HG03565 (cell line): Measurements from ENCODE around the gene HEPHL1.

ENCODE experiments used
- ATAC-seq: cut with Tn5 transposase; IDR thresholded peaks from one replicate; pipeline ENCODE4 v1.9.1; 2021; ENCODE audit warnings: mild to moderate bottlenecking, moderate library complexity; ENCODE audit not compliant: unreplicated experiment

Gene HEPHL1

DNA sequence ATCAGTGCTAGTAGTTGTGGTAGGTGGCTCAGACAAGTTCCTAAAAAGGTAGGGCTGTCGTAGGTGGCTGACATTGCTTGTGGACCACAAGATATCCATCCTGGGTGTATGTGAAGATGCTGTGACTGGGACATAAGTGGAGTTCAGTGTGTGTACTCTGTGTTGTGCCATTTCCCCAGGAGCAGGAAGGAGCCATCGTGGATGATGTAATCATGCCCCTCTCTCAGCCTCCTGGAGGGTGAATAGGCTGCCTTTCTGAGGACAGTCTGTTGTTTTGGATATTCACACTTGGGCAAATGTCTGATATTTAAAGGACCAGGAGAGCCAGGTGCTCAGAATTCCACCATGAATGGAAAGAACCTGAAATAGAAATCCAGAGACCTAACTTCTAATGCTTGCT is 2.7 kb downstream of the HEPHL1 start:
- no peak for ATAC-seq

DNA sequence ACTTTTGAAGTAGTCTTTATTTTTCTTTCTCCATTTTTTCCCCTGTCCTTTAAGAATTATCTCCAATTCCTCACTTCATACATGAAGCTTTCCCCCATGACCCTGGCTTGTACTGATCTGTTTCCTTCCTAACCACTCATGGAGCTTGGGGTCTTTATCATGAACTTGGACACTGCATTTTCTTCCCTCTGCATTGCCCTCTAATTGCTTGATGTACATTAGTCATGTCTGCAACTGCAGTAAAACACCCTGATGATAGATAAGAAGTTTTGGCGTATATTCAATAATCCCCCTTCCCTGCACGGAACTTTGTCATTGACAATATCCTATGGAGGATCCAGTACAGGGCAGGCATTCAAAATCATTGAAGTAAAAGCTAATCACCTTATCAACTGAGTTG is 3.4 kb downstream of the HEPHL1 start:
- ATAC-seq, result no peak

DNA sequence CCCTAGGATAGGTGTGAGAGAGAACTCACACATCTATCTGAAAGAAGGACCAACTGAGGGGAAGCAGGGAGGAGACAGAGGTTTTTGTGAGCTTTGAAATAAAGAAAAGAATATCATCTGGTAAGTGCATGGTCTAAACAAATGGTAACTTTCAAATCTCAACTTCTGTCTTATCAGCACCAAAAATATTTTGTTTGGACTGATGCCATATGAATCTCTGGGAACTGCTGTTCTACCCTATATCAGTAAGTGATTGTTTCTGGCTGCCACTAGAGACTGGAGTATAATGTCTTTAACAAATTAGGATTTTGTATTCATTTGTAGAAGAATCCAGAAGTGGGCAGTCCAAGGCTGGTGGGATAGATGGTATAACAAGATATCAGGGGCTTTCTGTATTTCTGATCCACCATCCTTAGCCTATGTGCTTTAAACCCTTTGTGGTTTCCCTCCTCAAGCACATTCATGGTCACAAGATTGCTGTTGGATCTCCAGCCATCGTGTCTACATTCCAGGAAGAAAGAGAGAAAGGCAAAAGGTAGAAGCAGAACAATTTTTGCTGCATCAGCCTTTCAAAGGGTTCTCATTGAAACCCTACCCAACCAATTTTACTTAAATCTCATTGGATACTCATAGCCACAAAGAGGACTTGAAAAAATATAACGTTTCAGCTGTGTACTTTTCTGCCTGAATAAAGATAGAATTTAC is 4.7 kb downstream of the HEPHL1 start:
- ATAC-seq, result no peak

DNA sequence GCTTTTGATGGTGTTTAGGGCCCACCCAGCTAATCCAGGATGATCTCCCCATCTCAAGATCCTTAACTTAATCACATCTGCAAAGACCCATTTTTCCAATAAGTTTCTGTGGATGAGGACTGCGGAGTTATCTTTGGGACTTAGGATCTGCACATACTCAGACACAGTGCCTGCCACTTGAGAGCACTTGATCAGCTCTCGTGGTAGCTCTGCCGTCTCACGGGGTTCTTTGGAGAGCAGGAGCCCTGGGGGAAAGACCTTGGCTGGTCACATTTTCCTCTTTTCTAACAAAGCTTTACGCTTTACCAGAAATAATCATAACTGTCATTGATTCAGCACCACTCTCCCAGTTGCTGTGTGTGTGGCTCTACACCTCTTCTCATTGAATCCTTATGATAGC is 6.1 kb downstream of the HEPHL1 start:
- ATAC-seq, result no peak

DNA sequence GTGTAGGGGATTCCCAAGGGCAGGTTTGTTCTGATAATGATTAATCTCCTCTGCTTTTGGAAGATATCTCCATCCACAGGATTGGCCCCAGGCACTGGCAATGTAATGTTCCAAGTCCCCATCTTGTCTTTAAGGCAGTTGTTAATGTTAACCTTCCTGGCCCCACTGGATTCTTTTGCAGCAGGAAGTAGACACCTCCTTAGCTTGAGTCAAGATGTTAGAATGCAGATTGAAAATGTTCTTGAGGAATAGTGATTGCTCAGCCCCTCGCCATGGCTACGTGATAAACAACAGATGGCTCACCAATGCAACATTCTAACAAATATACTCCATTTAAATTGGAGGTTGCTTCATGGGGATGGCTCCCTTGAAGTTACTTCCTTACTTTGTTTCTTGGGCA is 7.3 kb downstream of the HEPHL1 start:
- ATAC-seq, result no peak

DNA sequence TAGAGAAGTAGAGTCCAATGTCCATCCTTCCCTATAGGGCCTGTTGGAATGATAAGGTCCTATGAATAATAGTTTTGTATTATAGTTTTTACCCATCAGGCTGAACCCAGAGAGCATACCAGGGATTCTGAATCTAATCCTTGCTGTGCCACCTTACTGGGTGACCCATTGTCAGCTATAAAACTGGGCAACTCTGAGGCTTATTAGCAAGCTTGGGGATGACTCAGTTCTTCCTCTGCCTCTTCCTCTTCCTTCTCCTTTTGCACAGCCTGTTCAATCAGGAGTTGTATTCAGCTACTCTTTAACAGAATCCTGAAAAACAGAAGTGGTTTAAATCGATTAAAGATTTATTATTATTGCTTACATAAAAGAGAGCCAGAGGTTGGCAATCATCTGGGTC is 8.9 kb downstream of the HEPHL1 start:
- ATAC-seq, result no peak

DNA sequence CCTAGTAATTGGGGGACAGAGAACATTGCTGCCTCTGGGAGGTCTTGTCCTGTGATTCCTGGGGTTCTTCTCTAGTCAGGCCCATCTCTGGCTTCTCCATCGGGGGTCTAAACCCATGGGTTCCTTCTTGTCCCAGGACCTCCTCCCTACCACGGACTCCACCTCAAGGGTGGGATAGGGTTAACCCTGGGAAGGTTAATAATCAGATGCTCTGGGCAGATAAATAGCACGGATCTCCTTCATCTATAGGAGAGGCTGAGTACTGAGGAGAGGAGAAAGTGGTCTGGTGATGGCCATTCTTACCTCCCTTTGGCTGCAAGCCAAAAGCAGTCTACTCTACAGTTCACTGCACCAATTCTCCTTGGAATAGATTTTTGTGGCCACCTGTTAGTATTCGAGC is 10.5 kb downstream of the HEPHL1 start:
- ATAC-seq, result no peak

DNA sequence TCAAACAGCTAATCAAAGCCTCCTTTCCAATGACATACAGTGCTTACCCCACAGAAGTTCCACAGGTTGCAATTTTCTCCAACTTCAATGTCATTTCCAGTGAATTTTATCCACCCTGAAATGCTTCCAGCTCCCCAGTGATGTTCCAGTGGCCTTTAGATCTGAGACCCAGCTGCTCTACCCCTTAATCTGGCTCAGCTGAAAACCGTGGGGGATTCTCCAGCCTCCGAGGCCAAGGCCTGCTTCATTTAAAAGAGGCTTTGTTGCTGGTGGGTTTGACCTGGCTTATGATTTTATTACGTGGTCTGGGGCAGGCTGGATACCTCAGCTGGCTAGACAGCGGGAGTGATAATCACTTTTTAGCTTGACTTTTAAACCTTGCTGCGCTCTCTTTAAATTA is 10.9 kb downstream of the HEPHL1 start:
- ATAC-seq, result no peak

DNA sequence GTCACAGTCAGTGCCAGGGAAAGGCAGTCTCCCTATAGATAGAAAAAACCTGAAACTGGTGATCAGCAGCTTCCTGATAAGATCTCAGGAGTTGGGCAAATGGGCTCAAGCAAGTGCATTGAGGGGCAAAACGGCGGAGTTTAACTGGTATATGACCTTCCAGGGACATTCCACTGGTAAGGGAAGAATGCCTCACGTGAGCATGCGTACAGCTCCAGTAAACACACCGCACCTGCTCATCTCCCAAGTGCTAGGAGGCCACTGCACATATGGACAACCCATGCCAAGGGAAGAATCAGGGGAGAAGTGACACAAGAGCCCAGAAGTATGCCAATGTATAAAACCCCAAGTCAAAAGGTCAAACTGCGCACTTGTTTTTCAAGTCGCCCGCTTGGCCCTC is 11.6 kb downstream of the HEPHL1 start:
- no peak for ATAC-seq

DNA sequence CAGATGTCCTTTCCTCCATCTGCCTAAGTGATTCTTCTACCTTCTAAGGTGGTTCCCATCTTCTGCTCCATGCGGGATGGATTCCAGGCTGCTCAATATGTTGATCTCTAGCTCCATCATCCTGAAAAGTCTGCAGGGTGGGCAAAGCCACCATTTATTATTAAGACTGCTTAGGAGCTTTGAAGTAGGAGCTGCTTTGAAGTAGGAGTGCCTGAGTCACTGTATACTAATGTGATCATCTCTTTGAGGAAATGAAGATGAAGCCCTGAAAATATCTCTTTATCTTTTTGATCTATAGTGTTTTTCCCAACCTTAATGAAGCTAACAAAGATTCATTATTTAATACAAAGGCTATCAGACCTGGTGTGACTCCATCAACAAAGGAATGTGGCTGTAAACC is 13.1 kb downstream of the HEPHL1 start:
- ATAC-seq, result no peak

DNA sequence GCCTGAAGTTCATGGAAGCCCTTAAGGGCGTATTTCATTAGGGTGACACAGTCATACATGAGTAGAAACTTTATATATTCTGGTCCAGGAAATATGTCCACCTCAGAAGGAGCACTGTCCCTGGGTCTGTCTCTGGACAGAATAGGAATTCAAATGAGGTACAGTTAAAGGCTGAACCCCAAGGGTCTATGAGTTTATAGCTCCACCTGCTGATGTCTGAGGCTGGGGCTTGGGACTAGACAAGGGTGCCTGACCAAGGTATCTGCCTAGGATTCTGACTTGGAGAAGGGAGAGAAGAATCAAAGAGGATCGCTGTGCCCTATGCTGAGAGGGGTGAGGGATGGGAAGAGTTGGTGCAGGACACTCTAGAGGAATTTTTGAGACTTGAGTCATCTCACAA is 14.9 kb downstream of the HEPHL1 start:
- ATAC-seq, result no peak

DNA sequence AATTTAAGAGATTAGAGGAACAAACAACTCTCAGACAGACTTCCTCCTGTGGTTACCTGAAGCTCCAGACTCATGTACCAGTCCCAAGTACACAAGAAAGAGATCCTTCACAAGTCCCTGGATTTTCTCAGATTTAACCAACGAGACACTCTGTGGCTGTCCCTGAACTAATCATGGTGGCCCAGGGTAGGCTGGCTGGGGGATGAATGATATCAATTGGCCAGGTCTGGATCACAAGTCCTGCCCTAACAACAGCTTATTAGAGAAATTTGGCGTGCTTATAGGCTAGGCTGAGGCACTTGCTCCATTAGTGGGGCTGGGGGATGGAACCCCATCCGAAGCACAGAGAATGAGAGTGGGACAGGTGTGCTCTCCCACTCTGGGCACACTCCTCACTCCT is 22.1 kb downstream of the HEPHL1 start:
- no peak for ATAC-seq

DNA sequence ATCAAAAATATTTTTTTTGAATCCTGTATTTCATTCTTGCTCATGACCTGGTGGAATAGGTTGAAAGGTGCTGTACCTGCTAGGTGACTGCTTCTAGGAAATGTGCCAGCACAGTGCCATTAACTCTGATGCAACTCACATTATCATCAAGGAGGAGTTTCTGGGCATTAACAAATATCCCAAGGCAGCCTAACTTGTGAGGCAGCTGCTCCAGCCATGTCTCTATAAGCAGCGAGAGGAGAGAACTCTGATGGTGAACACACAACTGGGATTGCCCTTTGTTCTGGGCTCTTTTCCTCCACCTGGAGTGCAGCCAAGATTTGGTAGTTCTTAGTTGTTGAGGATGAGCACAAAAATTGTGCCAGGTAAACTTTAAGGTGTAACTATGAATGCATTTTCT is 25.6 kb downstream of the HEPHL1 start:
- ATAC-seq, result no peak

DNA sequence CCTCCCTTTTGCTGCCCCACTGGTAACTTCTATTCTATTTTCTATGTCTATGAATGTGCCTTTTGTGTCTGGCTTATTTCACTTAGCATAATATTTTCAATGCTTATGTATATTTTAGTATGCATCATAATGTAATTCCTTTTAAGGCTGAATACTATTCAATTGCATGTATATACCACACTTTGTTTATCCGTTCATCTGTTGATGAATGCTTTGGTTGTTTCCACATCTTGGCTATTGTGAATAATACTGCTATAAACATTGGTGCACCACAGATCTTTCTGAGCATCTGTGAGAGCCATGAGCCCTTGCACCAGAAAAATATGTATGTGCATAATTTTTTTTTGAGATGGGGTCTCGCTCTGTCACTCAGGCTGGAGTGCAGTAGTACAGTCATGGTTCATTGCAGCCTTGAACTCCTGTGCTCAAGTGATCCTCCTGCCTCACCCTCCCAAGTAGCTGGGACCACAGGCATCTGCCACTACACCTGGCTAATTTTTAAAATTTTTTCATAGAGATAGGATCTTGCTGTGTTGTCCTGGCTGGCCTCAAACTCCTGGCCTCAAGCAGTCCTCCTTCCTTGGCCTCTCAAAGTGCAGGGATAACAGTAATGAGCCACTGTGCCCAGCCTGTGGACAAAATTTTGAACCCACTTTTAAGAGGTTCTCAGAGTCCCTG is 27.0 kb downstream of the HEPHL1 start:
- ATAC-seq, result no peak

DNA sequence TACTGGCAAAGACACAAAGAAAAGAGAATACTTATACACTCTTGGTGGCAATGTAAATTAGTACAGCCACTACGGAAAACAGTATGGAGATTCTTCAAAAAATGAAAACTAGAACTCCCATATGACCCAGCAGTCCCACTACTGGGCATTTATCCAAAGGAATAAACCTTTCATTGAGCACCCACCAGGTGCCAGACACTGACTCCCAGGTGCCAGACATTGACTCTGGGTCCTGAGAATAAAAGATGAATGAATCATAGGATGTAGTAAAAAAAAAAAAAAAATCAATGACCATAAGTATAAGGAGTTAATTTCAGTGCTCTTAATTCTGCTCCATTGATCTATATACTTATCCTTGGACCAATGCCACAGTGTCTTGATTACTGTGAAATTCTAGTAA is 28.2 kb downstream of the HEPHL1 start:
- no peak for ATAC-seq

DNA sequence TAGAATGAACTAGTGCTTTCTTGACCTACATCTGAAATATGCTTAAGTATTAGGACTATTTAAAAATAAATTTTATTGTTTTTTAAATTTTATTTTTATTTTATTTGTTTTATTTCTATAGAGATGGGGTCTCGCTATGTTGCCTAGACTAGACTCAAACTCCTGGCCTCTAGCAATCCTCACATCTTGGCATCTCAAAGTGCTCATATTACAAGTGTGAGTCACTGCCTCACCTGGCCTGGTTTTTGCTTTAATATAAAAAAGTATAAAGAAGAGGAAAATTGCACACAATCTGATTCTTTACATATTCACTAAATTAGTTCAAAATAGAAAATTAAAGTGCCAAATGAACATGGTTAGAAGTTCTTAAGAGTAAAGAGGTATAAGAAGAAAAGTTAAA is 37.5 kb downstream of the HEPHL1 start:
- ATAC-seq, result no peak

DNA sequence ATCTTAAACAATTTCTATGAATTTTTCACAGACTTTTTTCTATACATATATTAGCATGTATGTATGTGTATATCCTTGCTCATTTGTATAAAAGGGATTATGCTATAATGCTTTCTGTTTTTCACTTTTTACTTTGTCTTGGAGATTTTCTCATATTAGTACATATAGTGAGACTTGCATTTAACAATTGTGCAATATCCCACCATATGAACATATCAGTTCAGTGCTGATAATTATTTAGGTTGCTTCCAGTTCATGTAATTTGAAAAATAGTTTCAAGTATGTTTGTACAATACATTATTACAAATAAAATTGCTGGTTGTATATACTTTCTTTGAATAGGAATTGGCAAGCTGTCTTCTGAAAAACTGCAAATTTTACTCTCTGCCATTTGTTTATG is 37.9 kb downstream of the HEPHL1 start:
- no peak for ATAC-seq

DNA sequence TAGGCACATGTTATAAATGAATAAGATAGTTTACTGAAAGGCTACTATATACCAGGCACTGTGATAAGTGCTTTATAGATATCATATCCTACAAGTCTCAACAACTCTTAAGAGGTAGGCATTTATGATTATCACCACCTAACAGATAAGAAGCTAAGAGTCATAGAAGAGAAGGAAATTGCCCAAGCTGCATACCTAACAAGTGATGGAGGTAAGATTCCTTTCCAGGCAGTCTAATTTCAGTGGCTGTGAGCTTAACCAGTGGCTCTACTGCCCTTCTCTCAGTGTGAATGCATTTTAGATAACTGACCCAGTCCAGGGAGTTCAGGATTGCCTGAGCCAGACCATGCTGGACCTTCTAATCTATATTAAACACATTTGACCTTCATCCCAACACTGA is 39.2 kb downstream of the HEPHL1 start:
- no peak for ATAC-seq

DNA sequence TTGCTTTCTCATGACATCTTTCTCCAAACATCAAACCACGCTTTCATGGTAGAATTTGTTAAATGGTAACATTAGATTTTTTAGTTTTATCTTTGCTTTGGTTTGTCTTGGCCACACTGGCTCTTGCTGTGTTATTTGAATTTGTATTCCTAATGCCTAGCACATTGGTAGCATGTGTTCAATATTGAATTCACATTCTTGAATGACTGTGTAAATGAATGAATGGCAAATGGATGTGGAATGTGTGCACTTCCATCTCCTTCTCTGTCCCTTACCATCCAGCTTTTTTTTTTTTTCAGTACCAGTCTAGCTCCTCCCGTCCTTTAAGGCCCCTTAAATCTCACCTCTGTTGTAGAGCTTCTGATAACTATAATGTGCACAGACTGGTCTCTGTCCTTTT is 41.2 kb downstream of the HEPHL1 start:
- ATAC-seq, result no peak

DNA sequence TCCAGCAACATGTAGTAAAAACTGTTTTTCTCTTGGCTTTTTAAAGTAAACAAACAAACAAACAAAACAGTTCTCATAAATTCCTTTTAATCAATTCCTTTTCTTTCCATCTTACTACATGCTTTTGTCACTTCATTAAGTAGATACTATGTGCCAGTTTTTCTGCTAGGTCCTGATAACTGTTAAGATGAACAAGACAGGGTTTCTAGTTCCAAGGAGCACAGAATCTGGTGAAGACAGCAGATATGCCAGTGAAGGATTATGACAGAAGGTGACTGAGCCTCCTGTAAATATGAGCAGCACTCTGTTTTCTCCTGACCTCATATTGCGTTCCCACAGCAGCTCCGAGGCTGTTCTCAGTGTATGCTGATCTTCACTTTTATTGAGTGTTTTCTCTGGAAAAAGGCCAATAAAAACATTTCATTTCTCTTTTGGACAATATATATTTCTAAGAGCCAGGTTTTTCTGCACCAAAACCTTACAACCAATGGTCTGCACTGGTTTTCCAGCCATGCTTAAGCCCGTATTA is 45.8 kb downstream of the HEPHL1 start:
- ATAC-seq, result no peak

DNA sequence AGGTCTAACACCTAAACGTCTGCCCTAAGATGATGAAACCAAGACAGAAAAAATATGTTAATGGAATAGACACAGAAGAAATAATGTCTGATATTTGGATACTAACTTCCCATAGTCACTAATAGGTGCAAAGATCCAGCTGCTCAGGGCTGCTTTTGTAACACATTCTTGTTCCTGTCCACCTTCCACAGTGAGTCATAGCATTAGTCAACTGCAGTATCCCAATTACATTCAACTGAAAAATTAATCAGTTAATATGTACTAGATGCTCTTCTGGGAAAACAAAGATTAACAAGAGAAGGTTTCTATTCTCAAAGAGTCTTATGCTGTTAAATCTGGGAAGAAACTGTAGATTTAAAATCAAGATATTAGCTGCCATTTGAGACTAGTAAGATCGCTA is 47.6 kb downstream of the HEPHL1 start:
- no peak for ATAC-seq

DNA sequence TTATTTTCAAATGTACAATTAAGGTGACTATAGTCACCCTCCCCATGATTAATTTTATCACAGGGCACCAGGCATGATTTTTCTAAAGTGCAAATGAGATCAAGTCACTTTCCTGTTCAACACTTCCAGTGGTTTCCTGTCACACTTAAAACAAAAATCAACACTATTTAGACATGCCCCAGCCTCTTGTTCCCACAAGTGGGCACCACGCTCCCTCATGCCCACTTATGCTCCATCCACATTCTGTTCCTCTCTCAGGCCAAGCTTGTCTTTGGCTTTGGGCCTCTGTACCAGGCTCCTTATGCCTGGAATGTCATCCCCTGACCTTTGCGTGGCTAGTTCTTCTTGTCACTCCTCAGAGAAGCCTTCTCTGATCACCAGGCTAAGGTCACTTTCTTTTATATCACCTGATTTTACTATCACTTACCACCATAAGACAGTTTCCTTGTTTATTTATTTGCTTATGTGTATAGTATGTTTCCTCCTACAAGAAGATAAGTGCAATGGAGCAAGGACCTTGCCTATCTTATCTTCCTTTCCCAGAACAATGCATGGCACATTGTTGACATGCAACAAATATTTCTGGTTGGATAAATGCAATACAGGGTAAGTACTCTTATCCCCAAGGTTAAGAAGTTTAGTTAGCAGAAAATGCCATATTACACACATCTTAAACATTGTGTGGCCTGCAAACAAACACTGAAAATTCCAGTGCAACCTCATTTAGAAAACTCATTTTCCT is 56.6 kb downstream of the HEPHL1 start:
- ATAC-seq, result no peak
